HepG2 (cell line): Measurements from ENCODE around the gene PDLIM4. TPM values are rescaled to one million over a fixed set of nuclear protein-coding genes. Genes with fewer than 3 reads are reported as not detected.
A peak's percentile ranks its signal among the peaks of the same experiment; 100 is the strongest.

Experiments used
- BORCS8-MEF2B ChIP-seq: sonication (generic); formaldehyde crosslinking; IDR thresholded peaks from 2 replicates; pipeline ENCODE4 v1.8.0; 2022; ENCODE audit warnings: mild to moderate bottlenecking, missing genetic modification reagents
- CHD2 ChIP-seq: IDR thresholded peaks from 2 replicates; pipeline ENCODE4 v1.6.1; 2011; ENCODE audit warnings: low read depth, low read length, improper control_type of control experiment
- DMAP1 ChIP-seq: IDR thresholded peaks from 2 replicates; pipeline ENCODE4 v1.6.1; 2016
- FOXP4 ChIP-seq: sonication (generic); formaldehyde crosslinking; IDR thresholded peaks from 2 replicates; pipeline ENCODE4 v1.4.0; 2020; ENCODE audit warnings: missing genetic modification reagents
- HES4 ChIP-seq: sonication (generic); formaldehyde crosslinking; IDR thresholded peaks from 2 replicates; pipeline ENCODE4 v1.9.0; 2021; ENCODE audit warnings: mild to moderate bottlenecking, missing genetic modification reagents, borderline replicate concordance
- KMT2A ChIP-seq: sonication (generic); formaldehyde crosslinking; IDR thresholded peaks from 2 replicates; pipeline ENCODE4 v1.4.0; 2020; ENCODE audit warnings: missing genetic modification reagents
- LBX2 ChIP-seq: sonication (generic); formaldehyde crosslinking; IDR thresholded peaks from 2 replicates; pipeline ENCODE4 v1.5.0; 2020; ENCODE audit warnings: missing genetic modification reagents, mild to moderate bottlenecking, borderline replicate concordance
- NRL ChIP-seq: sonication (generic); formaldehyde crosslinking; IDR thresholded peaks from 2 replicates; pipeline ENCODE4 v1.5.0; 2020; ENCODE audit warnings: missing genetic modification reagents, mild to moderate bottlenecking, moderate library complexity, borderline replicate concordance
- PHF20 ChIP-seq: sonication (generic); formaldehyde crosslinking; IDR thresholded peaks from 2 replicates; pipeline ENCODE4 v1.5.0; 2020; ENCODE audit warnings: mild to moderate bottlenecking, missing genetic modification reagents
- SETDB1 ChIP-seq: sonication (generic); formaldehyde crosslinking; IDR thresholded peaks from 2 replicates; pipeline ENCODE4 v1.5.1; 2020; ENCODE audit warnings: missing genetic modification reagents, mild to moderate bottlenecking, borderline replicate concordance
- SIX4 ChIP-seq: sonication (generic); formaldehyde crosslinking; IDR thresholded peaks from 2 replicates; pipeline ENCODE4 v1.4.0; 2020; ENCODE audit warnings: missing genetic modification reagents
- SPEN ChIP-seq: sonication (generic); formaldehyde crosslinking; IDR thresholded peaks from 2 replicates; pipeline ENCODE4 v1.5.1; 2020; ENCODE audit warnings: low read depth, mild to moderate bottlenecking, missing genetic modification reagents
- ZFX ChIP-seq: sonication (generic); formaldehyde crosslinking; IDR thresholded peaks from 2 replicates; pipeline ENCODE4 v1.4.0; 2020; ENCODE audit warnings: mild to moderate bottlenecking, low read depth, missing genetic modification reagents, moderate library complexity
- ZNF337 ChIP-seq: sonication (generic); formaldehyde crosslinking; IDR thresholded peaks from 2 replicates; pipeline ENCODE4 v1.5.1; 2020; ENCODE audit warnings: missing genetic modification reagents, low read depth, mild to moderate bottlenecking, borderline replicate concordance
- ZNF564 ChIP-seq: sonication (generic); formaldehyde crosslinking; IDR thresholded peaks from 2 replicates; pipeline ENCODE4 v1.8.1; 2023; ENCODE audit warnings: mild to moderate bottlenecking, missing genetic modification reagents
- ZNF790 ChIP-seq: sonication (generic); formaldehyde crosslinking; IDR thresholded peaks from 2 replicates; pipeline ENCODE4 v1.8.0; 2022; ENCODE audit warnings: missing genetic modification reagents, mild to moderate bottlenecking, borderline replicate concordance
- ZNF792 ChIP-seq: IDR thresholded peaks from 2 replicates; pipeline ENCODE4 v1.6.1; 2016
- polyA plus RNA-seq, 8 experiments: library from polyadenylated mRNA; depleted of rRNA in 3 of 8; stranded (reverse) in 7 of 8; unstranded in 1 of 8; fragments of >200 nt; fragmentation: Illumina TruSeq in 4 of 8; extraction: Trizol in 4 of 8; gene quantifications; 2 replicates each; pipeline versions ENCODE4 v1.2.1 to v1.2.3, GENCODE V29; 2011 to 2016; ENCODE audit warnings: low read depth in 4 of 8, missing spikeins in 1 of 8, mixed read lengths in 1 of 8; ENCODE audit not compliant: insufficient read depth in 1 of 8
- total RNA-seq, 5 experiments: library from RNA; depleted of rRNA; stranded (reverse); fragments of >200 nt; fragmentation: Illumina TruSeq; extraction: Trizol; gene quantifications; 2 replicates each; pipeline ENCODE4 v1.2.3, GENCODE V29; 2016; ENCODE audit warnings: low read depth in 1 of 5
- TF ChIP-seq, protein P1 (sequence below): sonication (generic); formaldehyde crosslinking; IDR thresholded peaks from 2 replicates; pipeline ENCODE4 v1.8.0; 2022; ENCODE audit warnings: mild to moderate bottlenecking, missing genetic modification reagents, borderline replicate concordance
- TF ChIP-seq, protein P2 (sequence below): sonication (generic); formaldehyde crosslinking; IDR thresholded peaks from 2 replicates; pipeline ENCODE4 v1.8.0; 2022; ENCODE audit warnings: mild to moderate bottlenecking, missing genetic modification reagents; ENCODE audit not compliant: insufficient replicate concordance
- TF ChIP-seq, protein P3 (sequence below): sonication (generic); formaldehyde crosslinking; IDR thresholded peaks from 2 replicates; pipeline ENCODE4 v1.8.1; 2023; ENCODE audit warnings: mild to moderate bottlenecking, moderate library complexity, missing genetic modification reagents
- TF ChIP-seq, protein P4 (sequence below): conservative IDR thresholded peaks from 2 replicates; pipeline ENCODE4 v1.6.1; 2018; ENCODE audit warnings: missing genetic modification reagents

Gene PDLIM4
- total and polyA plus RNA-seq, 2 of the 13 experiments (the other 11 are each of a cell fraction or from before 2014, with no cell fraction given): 1.1 to 2.3 TPM

DNA sequence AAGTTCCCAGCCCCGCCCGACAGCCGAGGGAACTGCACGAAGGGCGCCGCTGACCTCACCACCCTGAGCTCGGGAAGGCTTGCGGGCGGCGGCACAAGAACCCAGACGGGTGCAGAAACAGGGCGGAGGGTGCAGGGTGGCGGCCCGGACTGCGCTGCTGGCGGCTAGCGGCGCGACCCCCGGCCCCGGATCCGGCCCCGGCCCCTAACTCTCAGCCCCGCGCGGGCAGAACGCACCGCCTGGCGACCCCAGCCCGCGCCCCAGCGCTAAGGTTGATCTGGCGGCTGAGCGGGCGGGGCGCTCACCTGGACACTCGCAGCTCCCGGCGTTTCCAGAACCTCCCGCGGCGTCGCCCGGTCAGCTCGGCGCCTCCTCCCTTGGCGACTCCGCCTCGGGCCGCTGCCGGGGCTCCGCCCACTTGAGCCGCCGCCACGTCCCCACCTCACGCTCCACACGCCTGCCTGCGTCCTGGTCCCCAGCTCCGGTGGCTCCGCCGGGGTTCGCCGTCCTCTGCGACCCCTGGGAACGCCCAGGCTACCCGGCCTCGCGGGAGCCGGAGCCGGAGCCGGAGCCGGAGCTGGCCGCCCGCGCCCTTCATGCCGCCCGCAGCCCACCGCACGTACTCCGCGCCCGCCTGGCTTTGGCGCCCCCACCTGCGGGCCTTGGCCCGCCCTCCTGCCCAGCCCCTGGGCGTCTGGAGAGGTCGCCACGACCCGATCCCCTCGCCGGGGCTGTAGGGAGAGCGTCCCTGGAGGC, 29.8 kb upstream of the PDLIM4 start, which contains the start of gene P4HA2 (continued):
- TF ChIP-seq, protein P1, sequence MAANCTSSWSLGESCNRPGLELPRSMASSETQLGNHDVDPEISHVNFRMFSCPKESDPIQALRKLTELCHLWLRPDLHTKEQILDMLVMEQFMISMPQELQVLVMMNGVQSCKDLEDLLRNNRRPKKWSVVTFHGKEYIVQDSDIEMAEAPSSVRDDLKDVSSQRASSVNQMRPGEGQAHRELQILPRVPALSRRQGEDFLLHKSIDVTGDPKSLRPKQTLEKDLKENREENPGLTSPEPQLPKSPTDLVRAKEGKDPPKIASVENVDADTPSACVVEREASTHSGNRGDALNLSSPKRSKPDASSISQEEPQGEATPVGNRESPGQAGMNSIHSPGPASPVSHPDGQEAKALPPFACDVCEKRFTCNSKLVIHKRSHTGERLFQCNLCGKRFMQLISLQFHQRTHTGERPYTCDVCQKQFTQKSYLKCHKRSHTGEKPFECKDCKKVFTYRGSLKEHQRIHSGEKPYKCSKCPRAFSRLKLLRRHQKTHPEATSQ (CRISPR knock-in tag): peak; percentile 50; the same call in 1 of the 2 replicates
- TF ChIP-seq SPEN (peak; percentile 81), NRL (CRISPR knock-in tag) (no peak), FOXP4 (CRISPR knock-in tag) (peak; percentile 8; the same call in 1 of the 2 replicates), CHD2 (no peak), KMT2A (peak; percentile 40), ZNF564 (peak; percentile 68; the same call in 1 of the 2 replicates), ZFX (peak; percentile 90), HES4 (CRISPR knock-in tag) (peak; percentile 73; the same call in 1 of the 2 replicates), SETDB1 (CRISPR knock-in tag) (no peak), ZNF337 (CRISPR knock-in tag) (0 out of 2 replicates have a peak, but pooled peaks have one; percentile 27), LBX2 (CRISPR knock-in tag) (0 out of 2 replicates have a peak, but pooled peaks have one; percentile 20), ZNF792 (CRISPR knock-in tag) (peak; percentile 40; the same call in 1 of the 2 replicates), BORCS8-MEF2B (CRISPR knock-in tag) (peak; percentile 55; the same call in 1 of the 2 replicates), SIX4 (no peak), PHF20 (CRISPR knock-in tag) (no peak), ZNF790 (peak; percentile 74), DMAP1 (CRISPR knock-in tag) (peak; percentile 85)
- TF ChIP-seq, protein P2, sequence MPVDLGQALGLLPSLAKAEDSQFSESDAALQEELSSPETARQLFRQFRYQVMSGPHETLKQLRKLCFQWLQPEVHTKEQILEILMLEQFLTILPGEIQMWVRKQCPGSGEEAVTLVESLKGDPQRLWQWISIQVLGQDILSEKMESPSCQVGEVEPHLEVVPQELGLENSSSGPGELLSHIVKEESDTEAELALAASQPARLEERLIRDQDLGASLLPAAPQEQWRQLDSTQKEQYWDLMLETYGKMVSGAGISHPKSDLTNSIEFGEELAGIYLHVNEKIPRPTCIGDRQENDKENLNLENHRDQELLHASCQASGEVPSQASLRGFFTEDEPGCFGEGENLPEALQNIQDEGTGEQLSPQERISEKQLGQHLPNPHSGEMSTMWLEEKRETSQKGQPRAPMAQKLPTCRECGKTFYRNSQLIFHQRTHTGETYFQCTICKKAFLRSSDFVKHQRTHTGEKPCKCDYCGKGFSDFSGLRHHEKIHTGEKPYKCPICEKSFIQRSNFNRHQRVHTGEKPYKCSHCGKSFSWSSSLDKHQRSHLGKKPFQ (CRISPR knock-in tag): peak; percentile 37
- TF ChIP-seq, protein P3, sequence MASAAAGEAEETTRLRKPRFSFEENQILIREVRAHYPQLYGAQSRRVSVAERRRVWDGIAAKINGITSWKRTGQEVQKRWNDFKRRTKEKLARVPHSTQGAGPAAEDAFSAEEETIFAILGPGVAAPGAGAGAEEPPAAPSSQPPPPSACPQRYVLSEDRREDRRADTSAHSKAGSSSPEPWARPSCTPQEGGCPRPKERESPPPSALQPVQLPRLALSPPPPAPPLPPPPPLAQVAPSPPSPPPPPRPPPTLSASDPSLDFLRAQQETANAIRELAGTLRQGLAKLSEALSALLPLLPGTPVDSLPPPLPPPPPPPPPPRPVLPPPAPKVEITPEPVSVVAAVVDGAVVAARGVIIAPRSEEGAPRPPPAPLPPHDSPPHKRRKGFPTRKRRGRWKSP (CRISPR knock-in tag): 0 out of 2 replicates have a peak, but pooled peaks have one; percentile 38
- TF ChIP-seq, protein P4, sequence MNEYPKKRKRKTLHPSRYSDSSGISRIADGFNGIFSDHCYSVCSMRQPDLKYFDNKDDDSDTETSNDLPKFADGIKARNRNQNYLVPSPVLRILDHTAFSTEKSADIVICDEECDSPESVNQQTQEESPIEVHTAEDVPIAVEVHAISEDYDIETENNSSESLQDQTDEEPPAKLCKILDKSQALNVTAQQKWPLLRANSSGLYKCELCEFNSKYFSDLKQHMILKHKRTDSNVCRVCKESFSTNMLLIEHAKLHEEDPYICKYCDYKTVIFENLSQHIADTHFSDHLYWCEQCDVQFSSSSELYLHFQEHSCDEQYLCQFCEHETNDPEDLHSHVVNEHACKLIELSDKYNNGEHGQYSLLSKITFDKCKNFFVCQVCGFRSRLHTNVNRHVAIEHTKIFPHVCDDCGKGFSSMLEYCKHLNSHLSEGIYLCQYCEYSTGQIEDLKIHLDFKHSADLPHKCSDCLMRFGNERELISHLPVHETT (CRISPR knock-in tag): 0 out of 2 replicates have a peak, but pooled peaks have one; percentile 23
